ENCODE results near the gene RNH1.

- no peak for TF ChIP-seq CTCF (conservative IDR thresholded peaks at IDR 0.05 in 1 of 2, IDR thresholded peaks at IDR 0.05 in 1 of 2; ENCODE audit: extremely low read depth in 1 of 2, insufficient read depth in 1 of 2, low read depth in 1 of 2, low read length in 2 of 2)
- TF ChIP-seq EZH2 (IDR thresholded peaks at IDR 0.05; ENCODE audit: borderline replicate concordance, low read length), result no peak
These were observed 30.6 kb downstream of the RNH1 start for GRCh38 chr11:476416-476815.
